HepG2 (cell line): ENCODE data around the gene CD81. TPM values are rescaled to one million over a fixed set of nuclear protein-coding genes. Genes with fewer than 3 reads are reported as not detected.
"Not testable (repeated sequence)": the region's sequence is repeated elsewhere in the genome, so short reads cannot be mapped to it uniquely, and the experiment has no call there.

Experiments used
- ATAC-seq: fragments of 200-7000 bp; cut with Tn5 transposase; 3 replicates; pipeline ENCODE4 v1.9.1; 2020; ENCODE audit warnings: mild to moderate bottlenecking, moderate library complexity
- BruUV-seq: library from RNA; stranded (reverse); fragments of 400-500 nt; replicated peaks from 2 replicates; lab custom pipeline; 2021; lab: Mats Ljungman, UMichigan
- CTCF ChIA-PET: fragments of 300-600 bp; formaldehyde crosslinking; extraction: SDS; loops from one replicate; lab custom pipeline; 2021; ENCODE audit warnings: low total read pairs, inconsistent platforms, low intra/inter-chr PET ratio; lab: Yijun Ruan, JAX
- POLR2A ChIA-PET: fragments of 350-600 bp; sonication (Branson Sonifier 250); formaldehyde crosslinking; loops from one replicate; lab custom pipeline; 2020; ENCODE audit warnings: antibody characterized with exemption, inconsistent platforms; lab: Yijun Ruan, JAX
- DNase-seq: peaks from one replicate; pipeline ENCODE4 v3.0.0-alpha.2; 2015; ENCODE audit warnings: low spot score
- FAIRE-seq: peaks from 3 replicates; lab custom pipeline; 2011; peaks lifted over from hg19 to GRCh38; lab: Jason Lieb, UNC
- H2AFZ ChIP-seq: one replicate; pipeline ENCODE4 v1.6.1; 2011; ENCODE audit warnings: low read length, inconsistent platforms
- H3K27ac ChIP-seq: fragments of 300-600 bp; 3 replicates; pipeline ENCODE4 v1.8.0; 2011; ENCODE audit warnings: mixed run types, mild to moderate bottlenecking, mixed read lengths, low read length, inconsistent platforms; ENCODE audit not compliant: insufficient read depth; ENCODE audit errors: extremely low read length
- H3K27me3 ChIP-seq, 2 experiments: fragments of 200-600 bp in 1 of 2; 2 replicates in 1 of 2; 3 replicates in 1 of 2; pipeline versions ENCODE4 v1.6.0 to v1.8.0; 2011; ENCODE audit warnings: low read length in 2 of 2, mild to moderate bottlenecking in 2 of 2, moderate library complexity in 2 of 2, inconsistent platforms in 1 of 2; ENCODE audit not compliant: insufficient read depth in 2 of 2, control insufficient read depth in 1 of 2
- H3K36me3 ChIP-seq, 2 experiments: fragments of 200-600 bp in 1 of 2; replicated peaks in 1 of 2; 2 replicates in 1 of 2; 3 replicates in 1 of 2; pipeline versions ENCODE4 v1.5.1 to v1.8.0; 2011; ENCODE audit warnings: low read length in 2 of 2, inconsistent platforms in 1 of 2; ENCODE audit not compliant: insufficient read depth in 2 of 2, control insufficient read depth in 1 of 2
- H3K4me1 ChIP-seq: 2 replicates; pipeline ENCODE4 v1.5.1; 2012; ENCODE audit warnings: low read length, inconsistent platforms; ENCODE audit not compliant: insufficient read depth
- H3K4me2 ChIP-seq: 2 replicates; pipeline ENCODE4 v1.6.0; 2011; ENCODE audit warnings: low read depth, low read length, inconsistent platforms
- H3K4me3 ChIP-seq, 3 experiments: fragments of 200-600 bp in 1 of 3; sonication (generic), shearing (Covaris generic) in 1 of 3; replicated peaks in 1 of 3; 2 replicates each; pipeline ENCODE4 v1.5.1; 2011 to 2016; ENCODE audit warnings: low read length in 3 of 3, inconsistent platforms in 2 of 3, low read depth in 2 of 3, mild to moderate bottlenecking in 2 of 3, control low read depth in 1 of 3, mixed read lengths in 1 of 3; ENCODE audit not compliant: insufficient read depth in 1 of 3
- H3K79me2 ChIP-seq: one replicate; pipeline ENCODE4 v1.6.1; 2011; ENCODE audit warnings: low read length, inconsistent platforms; ENCODE audit not compliant: insufficient read depth
- H3K9ac ChIP-seq: 2 replicates; pipeline ENCODE4 v1.6.0; 2011; ENCODE audit warnings: mild to moderate bottlenecking, low read depth, low read length, inconsistent platforms; ENCODE audit not compliant: insufficient read depth
- H3K9me3 ChIP-seq: 2 replicates; pipeline ENCODE4 v1.5.1; 2012; ENCODE audit warnings: mild to moderate bottlenecking, low read length
- H4K20me1 ChIP-seq: 2 replicates; pipeline ENCODE4 v1.6.0; 2011; ENCODE audit warnings: inconsistent platforms, mild to moderate bottlenecking, low read length, moderate library complexity; ENCODE audit not compliant: insufficient read depth
- WGBS: methylation state at CpG from one replicate; pipeline ENCODE4 v1.1.6; 2017; ENCODE audit warnings: low lambda C conversion rate; 5-methylcytosine and 5-hydroxymethylcytosine counted together
- in situ Hi-C: cut with HindIII; loops from 2 replicates; pipeline ENCODE4 v1.10.0; 2017; ENCODE audit warnings: low pct_unique_long_range_greater_than_20kb; ENCODE audit not compliant: extremely low pct_ligation_motif_present
- intact Hi-C: fragments of 100-400 bp; cut with micrococcal nuclease; formaldehyde crosslinking; loops from one replicate; pipeline ENCODE4 v1.10.0; 2022; ENCODE audit not compliant: unreplicated experiment
- polyA plus RNA-seq, 8 experiments: library from polyadenylated mRNA; depleted of rRNA in 3 of 8; stranded (reverse) in 7 of 8; unstranded in 1 of 8; fragments of >200 nt; fragmentation: Illumina TruSeq in 4 of 8; extraction: Trizol in 4 of 8; gene quantifications; 2 replicates each; pipeline versions ENCODE4 v1.2.1 to v1.2.3, GENCODE V29; 2011 to 2016; ENCODE audit warnings: low read depth in 4 of 8, missing spikeins in 1 of 8, mixed read lengths in 1 of 8; ENCODE audit not compliant: insufficient read depth in 1 of 8
- total RNA-seq, 5 experiments: library from RNA; depleted of rRNA; stranded (reverse); fragments of >200 nt; fragmentation: Illumina TruSeq; extraction: Trizol; gene quantifications; 2 replicates each; pipeline ENCODE4 v1.2.3, GENCODE V29; 2016; ENCODE audit warnings: low read depth in 1 of 5

Gene CD81
- total and polyA plus RNA-seq, 2 of the 13 experiments (the other 11 are each of a cell fraction or from before 2014, with no cell fraction given) = not detected

DNA sequence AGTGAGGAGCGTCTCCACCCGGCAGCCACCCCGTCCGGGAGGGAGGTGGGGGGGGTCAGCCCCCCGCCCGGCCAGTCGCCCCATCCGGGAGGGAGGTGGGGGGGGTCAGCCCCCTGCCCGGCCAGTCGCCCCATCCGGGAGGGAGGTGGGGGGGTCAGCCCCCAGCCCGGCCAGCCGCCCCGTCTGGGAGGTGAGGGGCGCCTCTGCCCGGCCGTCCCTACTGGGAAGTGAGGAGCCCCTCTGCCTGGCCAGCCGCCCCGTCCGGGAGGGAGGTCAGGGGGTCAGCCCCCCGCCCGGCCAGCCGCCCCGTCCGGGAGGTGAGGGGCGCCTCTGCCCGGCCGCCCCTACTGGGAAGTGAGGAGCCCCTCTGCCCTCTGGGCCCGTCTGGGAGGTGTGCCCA is 44.5 kb upstream of the CD81 start:
- ATAC-seq, BruUV-seq, H3K4me2 ChIP-seq, intact Hi-C loops, H3K79me2 ChIP-seq, FAIRE-seq, H3K27ac ChIP-seq, H3K4me1 ChIP-seq, CTCF ChIA-PET, H4K20me1 ChIP-seq, in situ Hi-C loops, H3K9ac ChIP-seq, H3K4me3 ChIP-seq, H3K36me3 ChIP-seq, H2AFZ ChIP-seq, POLR2A ChIA-PET, DNase-seq: not testable (repeated sequence)
- Histone ChIP-seq H3K9me3 (0 out of 2 replicates have a peak, but pooled peaks cover 13% of the 10 kb centered on the region), H3K27me3 (peaks cover 4 to 41% of the 10 kb centered on the region in 2 experiments; a peak in 4 of 5 replicates)
- WGBS = 60% methylated on average over 4 of the region's 29 CpGs

DNA sequence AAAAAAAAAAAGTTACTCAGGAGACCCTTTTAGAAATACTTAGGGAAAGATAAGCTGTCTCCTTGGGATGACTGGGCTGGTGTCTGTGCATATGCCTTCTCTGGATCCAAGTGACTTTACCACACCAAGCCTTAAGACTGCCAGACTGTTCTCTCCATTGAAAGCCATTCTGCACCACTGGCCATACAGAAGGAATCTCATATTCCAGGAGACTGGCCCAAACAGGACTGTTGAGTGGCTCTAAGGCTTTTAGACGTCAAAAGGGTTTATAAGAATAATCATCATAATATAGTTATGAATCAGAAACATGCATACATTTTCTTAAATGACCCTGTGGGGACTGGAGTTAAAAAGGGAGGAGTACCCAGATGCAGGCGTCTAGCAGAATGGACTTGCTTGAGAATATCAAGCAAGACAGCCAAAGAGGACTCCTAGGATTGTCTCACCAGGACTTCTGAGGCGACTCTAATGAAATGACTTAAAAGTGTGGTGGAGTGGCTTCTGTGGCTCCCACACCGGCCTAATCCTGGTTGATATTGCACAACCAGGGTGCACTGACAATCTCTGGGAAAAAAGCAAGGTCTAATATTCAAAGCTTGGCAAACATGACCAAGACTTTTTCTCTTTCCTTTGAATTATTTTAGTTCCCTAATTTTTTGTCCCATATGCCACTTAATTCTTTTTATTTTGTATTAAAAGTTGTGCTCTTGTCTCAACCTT is 43.5 kb upstream of the CD81 start:
- H3K4me2 ChIP-seq, in situ Hi-C loops, H2AFZ ChIP-seq, H3K79me2 ChIP-seq, FAIRE-seq, H3K4me3 ChIP-seq, H3K4me1 ChIP-seq, ATAC-seq, intact Hi-C loops, H4K20me1 ChIP-seq, CTCF ChIA-PET, BruUV-seq, POLR2A ChIA-PET, H3K9ac ChIP-seq, DNase-seq, H3K36me3 ChIP-seq, H3K27ac ChIP-seq: not testable (repeated sequence)
- Histone ChIP-seq H3K9me3 (0 out of 2 replicates have a peak, but pooled peaks cover 13% of the 10 kb centered on the region), H3K27me3 (peaks cover 4 to 41% of the 10 kb centered on the region in 2 experiments; a peak in 4 of 5 replicates)
- 14% methylated on average over 1 of the region's 4 CpGs for WGBS

DNA sequence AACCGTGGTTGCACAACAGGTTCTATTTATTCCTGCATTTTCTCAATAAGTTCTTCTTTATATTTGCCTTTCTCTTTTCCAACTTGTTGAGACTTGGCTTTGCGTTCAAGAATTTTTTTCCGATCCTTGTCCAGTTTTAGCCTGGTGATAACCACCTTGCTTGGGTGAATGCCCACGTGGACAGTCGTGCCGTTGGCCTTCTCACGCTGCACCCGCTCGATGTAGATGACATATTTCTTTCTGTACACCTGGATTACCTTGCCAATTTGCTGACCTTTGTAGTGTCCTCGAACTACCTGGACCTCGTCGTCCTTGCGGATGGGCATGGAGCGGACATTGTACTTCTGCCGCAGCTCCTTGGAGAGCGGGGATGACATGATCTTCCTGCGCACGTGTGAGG is 41.8 kb upstream of the CD81 start:
- ATAC-seq, H4K20me1 ChIP-seq, H3K36me3 ChIP-seq, H3K9ac ChIP-seq, H3K4me3 ChIP-seq, FAIRE-seq, DNase-seq, CTCF ChIA-PET, H2AFZ ChIP-seq, intact Hi-C loops, BruUV-seq, POLR2A ChIA-PET, H3K4me2 ChIP-seq, H3K79me2 ChIP-seq, in situ Hi-C loops, H3K4me1 ChIP-seq, H3K27ac ChIP-seq: not testable (repeated sequence)
- H3K9me3 ChIP-seq = 0 out of 2 replicates have a peak, but pooled peaks cover 13% of the 10 kb centered on the region
- 52% methylated on average over 18 of the region's 18 CpGs for WGBS
- H3K27me3 ChIP-seq = peaks cover 0 to 29% of the 10 kb centered on the region in 2 experiments; a peak in 2 of 5 replicates

DNA sequence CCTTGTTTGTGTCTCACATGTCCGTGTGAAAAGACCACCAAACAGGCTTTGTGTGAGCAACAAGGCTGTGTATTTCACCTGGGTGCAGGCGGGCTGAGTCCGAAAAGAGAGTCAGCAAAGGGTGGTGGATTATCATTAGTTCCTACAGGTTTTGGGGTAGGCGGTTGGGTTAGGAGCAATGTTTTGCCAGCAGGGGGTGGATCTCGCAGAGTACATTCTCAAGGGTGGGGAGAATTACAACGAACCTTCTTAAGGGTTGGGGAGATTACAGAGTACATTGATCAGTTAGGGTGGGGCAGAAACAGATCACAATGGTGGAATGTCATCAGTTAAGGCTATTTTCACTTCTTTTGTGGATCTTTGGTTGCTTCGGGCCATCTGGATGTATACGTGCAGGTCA is 38.4 kb upstream of the CD81 start:
- H3K9me3 ChIP-seq, H3K4me3 ChIP-seq, FAIRE-seq, in situ Hi-C loops, H4K20me1 ChIP-seq, intact Hi-C loops, H3K9ac ChIP-seq, ATAC-seq, H3K4me1 ChIP-seq, DNase-seq, H3K27ac ChIP-seq, H2AFZ ChIP-seq, H3K79me2 ChIP-seq, H3K36me3 ChIP-seq, BruUV-seq, CTCF ChIA-PET, POLR2A ChIA-PET, H3K4me2 ChIP-seq: not testable (repeated sequence)
- peaks cover 0 to 45% of the 10 kb centered on the region in 2 experiments; a peak in 4 of 5 replicates for H3K27me3 ChIP-seq
- WGBS = 24% methylated on average over 7 of the region's 8 CpGs
